Fibroblast of pulmonary artery (primary cell): Measurements from ENCODE around the gene MAP3K9.

Source experiments
- DNase-seq: peaks from one replicate; pipeline ENCODE4 v3.0.0-alpha.2; 2010; ENCODE audit warnings: low read depth
- H3K4me3 ChIP-seq: replicated peaks from 2 replicates; pipeline ENCODE4 v1.5.1; 2011; ENCODE audit warnings: low read depth, mild to moderate bottlenecking, control low read depth, low read length, moderate library complexity
- TF ChIP-seq, protein P1 (sequence below): IDR thresholded peaks from 2 replicates; pipeline ENCODE4 v1.5.1; 2011; ENCODE audit warnings: mild to moderate bottlenecking, control low read depth, low read length, inconsistent platforms; ENCODE audit errors: missing control alignments

Gene MAP3K9

DNA sequence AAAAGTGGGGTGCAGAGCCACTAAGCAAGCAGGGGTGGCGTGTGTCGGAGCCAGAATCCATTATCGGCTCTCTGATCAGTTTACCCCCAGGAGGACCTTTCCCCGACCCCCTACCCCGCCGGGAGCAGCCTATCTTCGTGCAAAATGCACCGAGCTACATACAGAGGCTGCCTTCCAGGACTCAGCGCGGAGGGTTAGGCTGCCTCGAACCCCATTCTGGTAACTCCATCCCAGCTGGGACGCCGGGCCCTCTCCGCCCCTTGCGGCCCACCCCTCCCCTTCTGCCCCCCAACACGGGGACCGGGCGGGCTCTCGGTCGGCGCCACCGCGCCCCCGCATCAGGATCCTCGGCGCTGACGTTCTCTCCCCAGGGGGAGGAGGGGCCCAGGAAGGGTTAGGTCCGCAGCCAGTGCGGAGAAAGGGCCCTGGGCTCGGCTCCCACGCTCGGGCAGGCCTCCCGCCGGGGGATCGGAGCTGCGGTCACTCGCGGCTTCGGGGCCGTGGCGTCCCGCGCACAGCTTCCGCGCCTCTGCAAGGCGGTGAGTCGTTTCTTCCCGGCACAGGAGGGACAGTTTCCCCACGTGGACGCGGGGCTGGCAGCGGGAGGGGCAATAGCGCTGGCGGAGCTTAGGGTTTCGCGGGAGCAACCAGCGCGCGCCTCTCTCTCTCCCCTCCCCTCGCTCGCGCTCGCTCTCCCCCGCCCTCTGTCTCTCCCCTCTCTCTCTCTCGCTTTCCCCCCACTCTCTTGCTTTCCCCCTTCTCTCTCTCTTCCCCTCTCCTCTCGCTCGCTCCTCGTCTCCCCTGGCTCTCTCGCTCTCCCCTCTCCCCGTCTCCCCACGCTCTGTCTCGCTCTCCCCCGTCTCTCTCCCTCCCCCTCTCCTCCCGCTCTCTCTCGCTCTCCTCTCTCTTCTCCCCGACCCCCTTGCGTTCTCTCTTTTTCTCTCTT is 12.5 kb upstream of the MAP3K9 start:
- TF ChIP-seq, protein P1, sequence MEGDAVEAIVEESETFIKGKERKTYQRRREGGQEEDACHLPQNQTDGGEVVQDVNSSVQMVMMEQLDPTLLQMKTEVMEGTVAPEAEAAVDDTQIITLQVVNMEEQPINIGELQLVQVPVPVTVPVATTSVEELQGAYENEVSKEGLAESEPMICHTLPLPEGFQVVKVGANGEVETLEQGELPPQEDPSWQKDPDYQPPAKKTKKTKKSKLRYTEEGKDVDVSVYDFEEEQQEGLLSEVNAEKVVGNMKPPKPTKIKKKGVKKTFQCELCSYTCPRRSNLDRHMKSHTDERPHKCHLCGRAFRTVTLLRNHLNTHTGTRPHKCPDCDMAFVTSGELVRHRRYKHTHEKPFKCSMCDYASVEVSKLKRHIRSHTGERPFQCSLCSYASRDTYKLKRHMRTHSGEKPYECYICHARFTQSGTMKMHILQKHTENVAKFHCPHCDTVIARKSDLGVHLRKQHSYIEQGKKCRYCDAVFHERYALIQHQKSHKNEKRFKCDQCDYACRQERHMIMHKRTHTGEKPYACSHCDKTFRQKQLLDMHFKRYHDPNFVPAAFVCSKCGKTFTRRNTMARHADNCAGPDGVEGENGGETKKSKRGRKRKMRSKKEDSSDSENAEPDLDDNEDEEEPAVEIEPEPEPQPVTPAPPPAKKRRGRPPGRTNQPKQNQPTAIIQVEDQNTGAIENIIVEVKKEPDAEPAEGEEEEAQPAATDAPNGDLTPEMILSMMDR = no peak
- DNase-seq = peak; percentile 47

DNA sequence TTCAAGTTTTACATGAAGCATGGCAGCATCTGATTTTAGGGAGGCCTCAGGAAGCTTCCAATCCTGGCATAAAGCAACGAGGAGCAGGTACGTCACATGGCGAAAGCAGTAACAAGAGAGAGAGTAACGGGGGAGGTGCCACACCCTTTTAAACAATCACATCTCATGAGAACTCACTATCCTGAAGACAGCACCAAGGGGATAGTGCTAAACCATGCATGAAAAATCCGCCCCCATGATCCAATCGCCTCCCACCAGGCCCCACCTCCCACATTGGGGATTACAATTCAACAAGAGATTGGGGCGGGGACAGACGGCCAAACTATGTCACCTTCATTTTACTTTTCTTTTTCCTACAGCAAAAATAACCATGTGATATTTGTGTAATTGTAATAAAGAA is 7.2 kb upstream of the MAP3K9 start:
- TF ChIP-seq, protein P1 = no peak
- H3K4me3 ChIP-seq = no peak overlapping the region
- no peak for DNase-seq

More for the DNA sequence above, 12.5 kb upstream of the MAP3K9 start:
- peak overlapping the region; percentile 62 for H3K4me3 ChIP-seq

DNA sequence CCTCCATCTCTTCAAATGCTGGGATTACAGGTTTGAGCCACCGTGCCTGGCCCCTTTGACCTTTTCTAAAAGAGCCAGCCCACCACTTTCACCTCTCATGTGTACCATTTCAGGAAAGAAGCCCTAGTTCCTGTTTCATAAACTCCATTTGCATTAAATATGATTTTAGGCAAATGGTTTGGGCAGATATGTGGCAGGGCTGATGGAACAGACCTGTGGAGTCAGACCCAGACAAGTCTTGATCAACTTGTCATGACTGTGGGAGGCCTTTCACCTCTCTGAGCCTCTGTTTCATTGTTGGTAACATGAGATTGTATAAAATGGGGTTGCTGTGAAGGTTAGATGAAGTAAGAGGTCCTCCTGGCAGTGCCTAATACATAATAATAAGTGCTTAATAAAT is 5.2 kb upstream of the MAP3K9 start:
- TF ChIP-seq, protein P1 = no peak
- no peak for DNase-seq
- H3K4me3 ChIP-seq = no peak overlapping the region

DNA sequence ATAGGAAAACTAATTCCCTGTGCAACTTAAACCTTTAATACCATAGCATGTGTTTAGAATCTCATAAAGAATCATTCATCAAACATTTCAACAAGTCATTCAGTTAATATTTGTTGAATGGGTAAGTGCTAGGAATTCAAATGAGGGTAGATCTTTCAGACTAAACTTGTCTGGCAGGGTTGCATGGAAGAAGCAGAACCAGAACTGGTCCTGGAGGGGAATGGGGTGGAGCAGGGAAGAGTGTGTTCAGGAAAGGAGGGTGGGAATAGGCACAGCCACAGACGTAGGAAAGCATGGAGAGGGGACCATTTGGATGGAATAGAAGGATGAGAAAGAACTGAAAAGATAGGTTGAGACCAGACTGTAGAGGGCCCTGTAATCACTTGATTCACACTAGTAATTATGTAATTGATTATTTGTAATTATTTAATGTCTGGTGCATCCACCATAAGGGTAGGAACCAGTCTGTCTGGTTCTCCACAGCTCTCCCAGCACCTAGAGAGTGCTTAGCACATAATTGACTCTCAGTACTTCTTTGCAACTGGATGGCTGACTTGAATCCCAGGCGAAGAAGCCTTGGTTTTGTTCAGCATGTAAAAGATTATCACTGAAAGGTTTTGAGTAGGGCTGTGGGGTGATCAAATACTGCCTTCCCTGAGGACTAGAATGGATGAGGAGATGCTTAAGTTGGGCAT is 3.0 kb upstream of the MAP3K9 start:
- DNase-seq = no peak
- no peak overlapping the region for H3K4me3 ChIP-seq
- TF ChIP-seq, protein P1 = no peak

DNA sequence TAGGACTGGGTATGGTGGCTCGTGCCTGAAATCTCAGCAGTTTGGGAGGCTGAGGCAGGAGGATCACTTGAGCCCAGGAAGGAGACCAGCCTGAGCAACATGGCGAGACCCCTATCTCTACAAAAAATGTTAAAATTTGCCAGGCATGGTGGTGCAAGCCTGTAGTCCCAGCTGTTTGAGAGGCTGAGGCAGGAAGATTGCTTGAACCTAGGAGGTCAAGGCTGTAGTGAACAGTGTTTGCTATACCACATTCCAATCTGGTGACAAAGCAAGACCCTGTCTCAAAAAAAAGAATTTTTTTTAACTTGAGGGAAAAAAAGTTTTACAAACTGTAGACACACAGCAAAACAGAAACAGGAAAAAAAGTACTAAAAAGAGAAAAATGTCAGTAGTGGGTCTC is 2.3 kb upstream of the MAP3K9 start:
- H3K4me3 ChIP-seq = no peak overlapping the region
- no peak for DNase-seq
- TF ChIP-seq, protein P1 = no peak

DNA sequence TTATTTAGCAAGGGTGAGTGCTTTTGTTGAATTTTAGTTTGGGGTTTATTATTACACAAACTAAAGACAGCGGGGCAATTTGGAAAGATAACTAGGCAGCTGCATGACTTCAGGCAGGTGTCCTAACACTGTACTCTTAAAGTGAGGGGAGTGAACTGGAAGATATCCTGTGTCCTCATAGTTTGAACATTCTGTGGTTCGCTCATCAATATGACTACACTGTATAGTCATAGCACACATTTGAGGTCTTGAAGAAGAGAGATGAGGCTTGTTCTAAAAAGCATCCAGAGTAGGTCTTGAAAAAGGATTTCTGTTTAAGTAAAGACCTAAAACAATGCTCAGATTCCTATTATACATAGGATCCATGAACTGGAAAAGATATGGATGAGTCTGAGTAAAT is 1.7 kb upstream of the MAP3K9 start:
- no peak overlapping the region for H3K4me3 ChIP-seq
- DNase-seq = no peak
- TF ChIP-seq, protein P1 = no peak
